Measurements from ENCODE around the gene ADAMTS18.
A peak's percentile ranks its signal among the peaks of the same experiment; 100 is the strongest.

The ADAMTS18 gene

DNA sequence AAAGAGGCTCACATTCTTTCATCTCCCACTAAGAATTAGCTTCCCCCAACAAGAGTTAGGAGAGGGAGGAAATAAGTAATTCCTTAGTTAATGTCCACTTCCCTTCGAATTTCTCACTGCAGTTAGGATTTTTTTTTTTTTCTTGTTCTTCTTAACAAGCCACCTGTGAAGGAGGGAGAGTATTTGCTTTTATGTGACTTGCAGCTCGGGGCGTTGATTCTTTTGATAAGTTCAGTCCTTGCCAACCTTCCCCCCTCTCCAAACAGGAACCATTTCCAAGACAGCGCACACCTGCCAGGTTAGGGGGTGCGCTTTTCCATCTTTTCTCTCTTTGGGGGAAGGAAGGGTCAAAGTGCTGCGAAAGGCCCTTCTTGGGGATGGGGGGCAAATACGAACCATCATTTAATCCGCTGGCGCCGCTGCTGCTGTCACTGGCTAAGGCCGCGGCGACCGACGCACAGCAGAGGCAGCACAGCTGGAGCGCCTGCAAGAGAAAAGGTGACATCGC lies 758 bp downstream of the ADAMTS18 start:
- no peak for TF ChIP-seq CTCF (IDR thresholded peaks at IDR 0.05; ENCODE audit: unreplicated experiment in 3 of 3)
- Mint-ChIP-seq H3K4me1 (peaks cover 12% of the 10 kb centered on the region), H3K36me3 (ENCODE audit: low read depth) (no peaks in the 10 kb centered on the region), H3K27ac (no peak overlapping the region), H3K27me3 (ENCODE audit: low read depth) (peaks cover 83% of the 10 kb centered on the region), H3K9me3 (peaks cover 3% of the 10 kb centered on the region), H3K4me3 (peak overlapping the region; percentile 70 to 81 (median 73))

GRCh38 chr16:77433146-77433545 lies 1.7 kb downstream of the ADAMTS18 start:
- Mint-ChIP-seq H3K4me1 (peaks cover 6% of the 10 kb centered on the region), H3K9me3 (peaks cover 10% of the 10 kb centered on the region), H3K27me3 (ENCODE audit: low read depth) (peaks cover 85% of the 10 kb centered on the region), H3K36me3 (ENCODE audit: low read depth) (no peaks in the 10 kb centered on the region), H3K4me3 (peak overlapping the region in 2 of 3 experiments; percentile 8 to 70), H3K27ac (no peak overlapping the region)
- no peak for TF ChIP-seq CTCF (IDR thresholded peaks at IDR 0.05; ENCODE audit: unreplicated experiment in 3 of 3)

GRCh38 chr16:77432264-77432663 lies 2.6 kb downstream of the ADAMTS18 start:
- Mint-ChIP-seq H3K4me3 (no peak overlapping the region), H3K27ac (no peak overlapping the region), H3K9me3 (peaks cover 10% of the 10 kb centered on the region), H3K36me3 (ENCODE audit: low read depth) (no peaks in the 10 kb centered on the region), H3K4me1 (peaks cover 6% of the 10 kb centered on the region), H3K27me3 (ENCODE audit: low read depth) (peaks cover 84% of the 10 kb centered on the region)
- TF ChIP-seq CTCF (IDR thresholded peaks at IDR 0.05; ENCODE audit: unreplicated experiment in 3 of 3) = no peak

DNA sequence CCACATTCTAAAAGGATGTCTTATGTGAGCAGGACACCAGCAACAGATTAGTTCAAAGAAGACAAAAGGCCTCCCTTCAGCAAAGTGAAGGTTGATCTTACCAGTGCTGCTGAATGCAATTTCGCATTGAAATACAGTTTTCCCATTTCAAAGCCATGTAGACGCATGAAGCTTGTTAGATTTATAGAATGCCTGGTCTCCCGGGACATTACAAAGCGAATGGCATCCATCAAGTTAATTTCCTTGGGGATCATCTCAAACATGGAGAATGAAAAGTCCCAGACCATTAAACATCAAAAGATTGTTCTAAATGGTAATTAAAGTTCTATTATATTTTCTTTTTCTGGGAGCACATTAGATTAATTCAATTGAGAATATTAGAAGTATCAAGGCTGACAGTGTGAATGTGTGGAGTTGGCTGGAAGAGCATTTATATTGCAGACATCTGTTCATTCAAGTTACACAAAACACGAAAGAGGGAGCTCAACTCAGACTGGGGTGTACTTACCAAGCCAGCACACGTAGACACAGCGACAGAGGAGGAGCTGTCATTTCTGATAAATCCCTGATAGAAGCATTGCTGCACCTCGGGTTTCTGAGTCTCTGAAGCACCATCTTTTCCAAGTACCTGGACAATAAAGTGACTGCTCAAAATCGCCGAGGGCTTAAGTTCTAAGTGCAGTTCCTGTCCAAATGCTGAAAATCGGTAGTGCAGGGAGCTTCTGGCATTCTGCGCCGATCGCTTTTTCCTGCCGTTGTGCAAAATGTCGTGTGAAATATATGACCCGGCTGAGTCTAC lies 3.8 kb downstream of the ADAMTS18 start:
- H3K4me1 Mint-ChIP-seq = peaks cover 6% of the 10 kb centered on the region
- no peak for TF ChIP-seq CTCF (IDR thresholded peaks at IDR 0.05; ENCODE audit: unreplicated experiment in 3 of 3)

GRCh38 chr16:77430360-77430759 lies 4.5 kb downstream of the ADAMTS18 start:
- Mint-ChIP-seq H3K27ac (no peak overlapping the region), H3K4me3 (no peak overlapping the region), H3K36me3 (ENCODE audit: low read depth) (no peaks in the 10 kb centered on the region), H3K4me1 (peaks cover 6% of the 10 kb centered on the region), H3K27me3 (ENCODE audit: low read depth) (peaks cover 70% of the 10 kb centered on the region), H3K9me3 (peaks cover 12% of the 10 kb centered on the region)
- TF ChIP-seq CTCF (IDR thresholded peaks at IDR 0.05; ENCODE audit: unreplicated experiment in 3 of 3) = no peak

More for the DNA sequence above, 3.8 kb downstream of the ADAMTS18 start:
- H3K27ac Mint-ChIP-seq = no peak overlapping the region
- no peaks in the 10 kb centered on the region for H3K36me3 Mint-ChIP-seq (ENCODE audit: low read depth)
- H3K4me3 Mint-ChIP-seq = no peak overlapping the region
- H3K9me3 Mint-ChIP-seq = peaks cover 12% of the 10 kb centered on the region
- peaks cover 76% of the 10 kb centered on the region for H3K27me3 Mint-ChIP-seq (ENCODE audit: low read depth)
